Lower leg skin (tissue), 4 donors: ENCODE measurements around the gene FBXO3. TPM values are rescaled to one million over a fixed set of nuclear protein-coding genes. Genes with fewer than 3 reads are reported as not detected.
"Not testable (repeated sequence)": the region's sequence is repeated elsewhere in the genome, so short reads cannot be mapped to it uniquely, and the experiment has no call there.

Experiments used
- DNase-seq, 2 donors: peaks; one replicate each; pipeline ENCODE4 v3.0.0-alpha.2; 2019; ENCODE audit warnings: low spot score in 2 of 2
- H3K4me3 ChIP-seq: fragments of 200-600 bp; sonication (generic); 2 replicates; pipeline ENCODE4 v1.5.1; 2017; ENCODE audit warnings: mild to moderate bottlenecking, low read depth; ENCODE audit not compliant: poor library complexity, severe bottlenecking
- CTCF ChIP-seq, 3 donors: fragments of 450-650 bp; IDR thresholded peaks; one replicate each; pipeline ENCODE4 v1.5.1; 2016; ENCODE audit warnings: antibody characterized with exemption in 3 of 3, mild to moderate bottlenecking in 3 of 3, moderate library complexity in 2 of 3
- POLR2A ChIP-seq, 2 donors: fragments of 450-650 bp; IDR thresholded peaks; one replicate each; pipeline ENCODE4 v1.6.1; 2016 to 2017; ENCODE audit warnings: antibody characterized with exemption in 2 of 2, mild to moderate bottlenecking in 1 of 2, moderate library complexity in 1 of 2
- WGBS, 2 donors: methylation state at CpG; one replicate each; pipeline ENCODE4 v1.1.5; 2018; 5-methylcytosine and 5-hydroxymethylcytosine counted together
- intact Hi-C: fragments of 100-400 bp; cut with DNase I; formaldehyde crosslinking; loops from one replicate; pipeline ENCODE4 v1.15.0; 2023; ENCODE audit warnings: low total_unique reads
- total RNA-seq, 4 donors: library from RNA; depleted of rRNA; stranded (reverse); fragments of >200 nt; gene quantifications; one replicate each; pipeline ENCODE4 v1.1.0, GENCODE V29; 2016

The FBXO3 gene
- total RNA-seq, 4 donors from 2014 or later = 36.5 to 52.3 (median 48.0) TPM

GRCh38 chr11:33802194-33802950 is 28.1 kb upstream of the FBXO3 start:
- intact Hi-C loops = no loop called here
- WGBS, 2 donors = 4 to 5% methylated on average over 18 of the region's 18 CpGs
- DNase-seq = peak in 1 of 2 donors; percentile 21
- TF ChIP-seq POLR2A (IDR thresholded peaks at IDR 0.05) = no peak
- H3K4me3 ChIP-seq = peak overlapping the region; percentile 12

- no peak overlapping the region for H3K4me3 ChIP-seq
- 45 to 49% methylated on average over 7 of the region's 7 CpGs for WGBS, 2 donors
- no peak for TF ChIP-seq CTCF (IDR thresholded peaks at IDR 0.05)
- no peak for TF ChIP-seq POLR2A (IDR thresholded peaks at IDR 0.05)
- no peak for DNase-seq
- intact Hi-C loops = no loop called here
Observed at GRCh38 chr11:33801821-33802193, 27.5 kb upstream of the FBXO3 start.

- H3K4me3 ChIP-seq = no peak overlapping the region
- intact Hi-C loops = no loop called here
- TF ChIP-seq CTCF (IDR thresholded peaks at IDR 0.05) (no peak), POLR2A (IDR thresholded peaks at IDR 0.05) (no peak)
- WGBS, 2 donors = 93% methylated on average over 3 of the region's 3 CpGs
- no peak for DNase-seq
Observed at GRCh38 chr11:33797879-33798278, 23.6 kb upstream of the FBXO3 start.

GRCh38 chr11:33790040-33790439 is 15.7 kb upstream of the FBXO3 start:
- intact Hi-C loops = no loop called here

GRCh38 chr11:33788095-33788494 is 13.8 kb upstream of the FBXO3 start:
- DNase-seq, H3K4me3 ChIP-seq, intact Hi-C loops: not testable (repeated sequence)
- WGBS, 2 donors = 77 to 89% methylated on average over 2 of the region's 2 CpGs

More at GRCh38 chr11:33790040-33790439, 15.7 kb upstream of the FBXO3 start:
- no peak for DNase-seq
- TF ChIP-seq CTCF (IDR thresholded peaks at IDR 0.05) (no peak), POLR2A (IDR thresholded peaks at IDR 0.05) (no peak)
- H3K4me3 ChIP-seq = no peak overlapping the region
- 55 to 56% methylated on average over 4 of the region's 4 CpGs for WGBS, 2 donors

GRCh38 chr11:33787076-33787475 is 12.8 kb upstream of the FBXO3 start:
- H3K4me3 ChIP-seq = no peak overlapping the region
- intact Hi-C loops = no loop called here
- TF ChIP-seq POLR2A (IDR thresholded peaks at IDR 0.05) = no peak
- no peak for DNase-seq
- WGBS, 2 donors = 65 to 76% methylated on average over 2 of the region's 2 CpGs

- TF ChIP-seq CTCF (IDR thresholded peaks at IDR 0.05) (no peak), POLR2A (IDR thresholded peaks at IDR 0.05) (no peak)
- 83 to 84% methylated on average over 3 of the region's 3 CpGs for WGBS, 2 donors
- intact Hi-C loops = no loop called here
- H3K4me3 ChIP-seq = no peak overlapping the region
- DNase-seq = no peak
Observed at GRCh38 chr11:33785609-33786008, 11.3 kb upstream of the FBXO3 start.
